K562 (cell line): ENCODE measurements around the gene ARHGAP4.

Experiments used
- BRF1 ChIP-seq: IDR thresholded peaks from 3 replicates; pipeline ENCODE4 v1.6.1; 2011; ENCODE audit warnings: borderline replicate concordance, mild to moderate bottlenecking; ENCODE audit not compliant: insufficient read length; ENCODE audit errors: extremely low read depth
- CBX5 ChIP-seq: IDR thresholded peaks from 2 replicates; pipeline ENCODE4 v1.6.1; 2014; ENCODE audit warnings: low read depth, borderline replicate concordance
- CTCF ChIP-seq, 3 experiments: IDR thresholded peaks in 2 of 3; conservative IDR thresholded peaks in 1 of 3; 2 replicates each; pipeline ENCODE4 v1.5.1; 2011 to 2012; ENCODE audit warnings: low read length in 3 of 3, mild to moderate bottlenecking in 3 of 3, control low read depth in 2 of 3, improper control_type of control experiment in 1 of 3, inconsistent platforms in 1 of 3, low read depth in 1 of 3, mixed read lengths in 1 of 3, moderate library complexity in 1 of 3; ENCODE audit not compliant: insufficient read depth in 2 of 3
- TAF1 ChIP-seq: IDR thresholded peaks from 2 replicates; pipeline ENCODE4 v1.6.1; 2011; ENCODE audit warnings: mild to moderate bottlenecking, low read length, moderate library complexity; ENCODE audit not compliant: insufficient read depth, control insufficient read depth, severe bottlenecking; ENCODE audit errors: extremely low read depth

- TF ChIP-seq TAF1 (no peak), CBX5 (no peak), BRF1 (no peak), CTCF (IDR thresholded peaks at IDR 0.05 in 2 of 3, conservative IDR thresholded peaks at IDR 0.05 in 1 of 3; ENCODE audit: insufficient read depth in 2 of 3, low read depth in 1 of 3, low read length in 3 of 3) (no peak)
Measured at GRCh38 chrX:153876112-153876491, 50.0 kb downstream of the ARHGAP4 start.
